ENCODE data around the gene RAB4A. TPM values are rescaled to one million over a fixed set of nuclear protein-coding genes. Genes with fewer than 3 reads are reported as not detected.
A peak's percentile ranks its signal among the peaks of the same experiment; 100 is the strongest.

RAB4A gene
- polyA plus RNA-seq, 6 donors from 2014 or later, result 16.5 to 26.6 (median 23.2) TPM

GRCh38 chr1:229251185-229251584 lies 19.7 kb upstream of the RAB4A start:
- Mint-ChIP-seq H3K36me3 (no peaks in the 10 kb centered on the region), H3K27me3 (peaks cover 0 to 4% (median 0%) of the 10 kb centered on the region in 3 donors), H3K27ac (peak overlapping the region in 1 of 6 donors; percentile 55), H3K9me3 (peaks cover 0 to 2% (median 0%) of the 10 kb centered on the region in 7 donors), H3K4me3 (no peak overlapping the region), H3K4me1 (peaks cover 6 to 12% (median 8%) of the 10 kb centered on the region in 3 donors)
- no peak for ATAC-seq (ENCODE audit: low read depth in 2 of 2)
- DNase-seq, result no peak

DNA sequence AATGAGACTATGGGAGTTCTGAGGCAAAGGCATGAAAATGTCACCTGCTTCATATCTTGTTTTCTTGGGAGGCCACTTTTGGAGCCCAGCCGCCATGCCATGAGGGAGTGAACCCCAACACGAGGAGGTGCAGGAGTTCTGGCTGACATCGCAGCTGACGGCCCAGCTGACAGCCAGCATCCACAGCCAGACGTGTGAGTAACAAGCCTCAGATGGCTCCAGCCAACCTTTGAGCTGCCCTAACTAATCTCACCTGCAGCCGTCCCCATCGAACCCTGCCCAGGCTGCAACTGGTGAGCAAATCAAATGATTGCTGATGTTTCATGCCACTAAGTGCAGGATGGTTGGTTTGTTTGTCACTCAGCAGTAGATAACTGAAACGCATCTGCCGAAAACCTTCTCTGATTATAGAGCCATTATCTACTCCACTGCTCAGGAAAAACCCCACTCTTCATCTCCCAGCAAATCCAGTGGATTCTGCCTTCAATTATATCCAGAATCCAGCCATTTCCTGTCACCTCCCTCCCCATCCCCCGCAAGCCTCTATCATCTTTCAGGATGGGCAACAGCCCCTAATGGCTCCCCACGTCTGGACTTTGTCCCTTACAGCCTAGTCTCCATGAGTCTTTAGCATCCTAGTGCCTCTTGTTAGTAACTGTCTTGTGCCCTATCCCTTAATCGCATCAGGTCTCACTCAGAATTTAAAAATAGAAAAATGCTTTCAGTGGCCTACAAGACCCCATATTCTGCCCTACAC lies 18.5 kb upstream of the RAB4A start:
- Mint-ChIP-seq H3K4me3 (no peak overlapping the region), H3K27me3 (peaks cover under 1 to 4% (median 4%) of the 10 kb centered on the region in 3 donors), H3K4me1 (peaks cover 6 to 12% (median 8%) of the 10 kb centered on the region in 3 donors)

GRCh38 chr1:229253151-229253974 lies 17.5 kb upstream of the RAB4A start:
- H3K9me3 Mint-ChIP-seq, result peaks cover 0 to 2% (median 0%) of the 10 kb centered on the region in 7 donors
- no peaks in the 10 kb centered on the region for H3K36me3 Mint-ChIP-seq
- H3K27ac Mint-ChIP-seq, result peak overlapping the region in 3 of 6 donors; percentile 4 to 19 (median 13)
- peak; percentile 56 to 58 for ATAC-seq (ENCODE audit: low read depth in 2 of 2)
- peaks cover 6 to 16% (median 8%) of the 10 kb centered on the region in 3 donors for H3K4me1 Mint-ChIP-seq
- no peak for DNase-seq
- peak overlapping the region in 5 of 8 donors; percentile 11 to 77 (median 33) for H3K4me3 Mint-ChIP-seq
- H3K27me3 Mint-ChIP-seq, result peaks cover 7 to 13% (median 8%) of the 10 kb centered on the region in 3 donors

More for the DNA sequence above, 18.5 kb upstream of the RAB4A start:
- H3K9me3 Mint-ChIP-seq, result peaks cover 0 to 2% (median 0%) of the 10 kb centered on the region in 7 donors
- H3K27ac Mint-ChIP-seq, result peak overlapping the region in 1 of 6 donors; percentile 19
- no peaks in the 10 kb centered on the region for H3K36me3 Mint-ChIP-seq
- DNase-seq (no peak), ATAC-seq (ENCODE audit: low read depth in 2 of 2) (no peak)

DNA sequence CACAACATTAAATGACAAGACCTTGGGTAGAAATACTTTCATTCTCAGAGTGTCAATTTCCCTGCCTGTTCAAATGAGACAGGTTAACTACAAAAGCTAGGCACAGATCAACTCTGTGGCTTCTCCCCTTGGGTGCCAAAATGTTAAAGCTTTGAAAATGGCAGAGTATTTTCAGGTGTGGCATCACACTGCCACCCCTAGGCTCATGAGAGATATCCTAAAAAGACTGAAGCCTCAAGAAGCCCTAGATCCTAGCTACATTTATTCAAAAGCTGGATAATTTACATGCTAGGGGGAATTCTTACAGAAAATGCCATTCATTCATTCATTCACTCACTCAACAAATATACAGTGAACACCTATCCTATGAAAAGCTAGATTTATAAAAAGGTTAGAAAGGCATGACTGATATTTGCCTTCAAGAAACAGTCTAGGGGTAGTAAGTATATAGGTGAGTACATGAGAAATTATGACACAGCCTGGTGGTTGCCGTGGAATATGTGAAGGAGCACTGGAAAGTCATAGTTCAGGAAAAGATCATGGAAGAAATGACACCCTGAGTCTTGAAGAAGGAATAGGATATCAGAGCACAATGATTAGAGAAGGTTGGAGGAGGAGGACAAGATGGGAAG lies 15.9 kb upstream of the RAB4A start:
- DNase-seq (no peak), ATAC-seq (ENCODE audit: low read depth in 2 of 2) (no peak)
- Mint-ChIP-seq H3K4me1 (peaks cover 6 to 21% (median 8%) of the 10 kb centered on the region in 3 donors), H3K36me3 (no peaks in the 10 kb centered on the region), H3K27me3 (peaks cover 7 to 13% (median 8%) of the 10 kb centered on the region in 3 donors), H3K27ac (no peak overlapping the region), H3K4me3 (no peak overlapping the region), H3K9me3 (no peaks in the 10 kb centered on the region)

DNA sequence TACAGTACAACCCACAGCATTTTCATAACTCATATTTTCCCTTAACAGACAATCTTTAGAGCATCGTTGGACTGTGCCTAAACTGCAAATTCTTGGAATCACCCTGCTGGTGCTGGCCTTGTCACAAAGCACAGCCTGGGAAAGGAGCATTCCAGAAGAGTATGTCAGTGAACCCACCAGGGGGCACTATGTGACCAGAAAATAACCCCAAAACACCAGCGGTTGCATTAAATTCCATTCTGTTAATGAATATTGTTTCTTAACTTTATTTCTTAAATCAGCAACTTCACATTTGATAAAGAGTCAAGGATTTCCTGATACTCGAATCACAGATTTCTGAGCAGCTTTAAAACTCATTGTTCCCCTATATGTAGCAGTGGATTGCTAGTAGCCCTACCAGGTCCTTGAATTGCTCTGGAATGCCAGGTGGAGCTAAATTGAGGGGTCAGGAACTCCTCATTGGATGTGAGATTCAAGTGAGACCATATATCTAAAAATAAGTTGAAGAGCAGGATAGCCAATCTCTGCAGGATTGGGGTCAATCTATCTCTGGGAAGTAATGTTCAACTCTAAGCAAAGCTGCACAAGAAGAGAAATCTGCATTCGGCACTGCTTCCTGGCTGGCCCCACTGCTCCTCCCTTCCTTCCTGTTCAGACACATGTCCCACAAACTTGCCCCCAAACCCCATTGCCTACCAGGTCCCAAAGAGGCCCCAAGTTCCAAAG lies 12.7 kb upstream of the RAB4A start:
- peaks cover 5 to 14% (median 5%) of the 10 kb centered on the region in 3 donors for H3K4me1 Mint-ChIP-seq
- H3K9me3 Mint-ChIP-seq, result no peaks in the 10 kb centered on the region
- no peaks in the 10 kb centered on the region for H3K36me3 Mint-ChIP-seq
- peaks cover 4 to 13% (median 7%) of the 10 kb centered on the region in 3 donors for H3K27me3 Mint-ChIP-seq
- ATAC-seq (ENCODE audit: low read depth in 2 of 2) (peak; percentile 47 to 69), DNase-seq (peak; percentile 65)
- H3K27ac Mint-ChIP-seq, result peak overlapping the region in 1 of 6 donors; percentile 89
- no peak overlapping the region for H3K4me3 Mint-ChIP-seq

- no peak overlapping the region for H3K4me3 Mint-ChIP-seq
- DNase-seq, result no peak
- ATAC-seq (ENCODE audit: low read depth in 2 of 2), result no peak
- peak overlapping the region in 2 of 6 donors; percentile 49 to 89 for H3K27ac Mint-ChIP-seq
- H3K4me1 Mint-ChIP-seq, result peaks cover 0 to 9% (median 0%) of the 10 kb centered on the region in 3 donors
- peaks cover 4 to 13% (median 7%) of the 10 kb centered on the region in 3 donors for H3K27me3 Mint-ChIP-seq
- H3K9me3 Mint-ChIP-seq, result no peaks in the 10 kb centered on the region
- no peaks in the 10 kb centered on the region for H3K36me3 Mint-ChIP-seq
Measured at GRCh38 chr1:229258757-229259060, 12.2 kb upstream of the RAB4A start.

GRCh38 chr1:229260297-229260696 lies 10.6 kb upstream of the RAB4A start:
- ATAC-seq (ENCODE audit: low read depth in 2 of 2), result no peak
- no peak for DNase-seq
- H3K27me3 Mint-ChIP-seq, result peaks cover 4 to 13% (median 7%) of the 10 kb centered on the region in 3 donors
- no peaks in the 10 kb centered on the region for H3K9me3 Mint-ChIP-seq
- peak overlapping the region in 1 of 6 donors; percentile 6 for H3K27ac Mint-ChIP-seq
- peak overlapping the region in 1 of 8 donors; percentile 35 for H3K4me3 Mint-ChIP-seq
- H3K4me1 Mint-ChIP-seq, result peaks cover 0 to 9% (median 0%) of the 10 kb centered on the region in 3 donors
- H3K36me3 Mint-ChIP-seq, result no peaks in the 10 kb centered on the region

- peaks cover 0 to 6% (median 4%) of the 10 kb centered on the region in 7 donors for H3K9me3 Mint-ChIP-seq
- DNase-seq (no peak), ATAC-seq (ENCODE audit: low read depth in 2 of 2) (no peak)
- no peak overlapping the region for H3K4me3 Mint-ChIP-seq
- H3K27ac Mint-ChIP-seq, result no peak overlapping the region
- H3K4me1 Mint-ChIP-seq, result peaks cover 0 to 9% (median 0%) of the 10 kb centered on the region in 3 donors
- no peaks in the 10 kb centered on the region for H3K36me3 Mint-ChIP-seq
- peaks cover 4 to 11% (median 7%) of the 10 kb centered on the region in 3 donors for H3K27me3 Mint-ChIP-seq
Measured at GRCh38 chr1:229262239-229262638, 8.7 kb upstream of the RAB4A start.

GRCh38 chr1:229263254-229263653 lies 7.7 kb upstream of the RAB4A start:
- H3K4me3 Mint-ChIP-seq, result no peak overlapping the region

DNA sequence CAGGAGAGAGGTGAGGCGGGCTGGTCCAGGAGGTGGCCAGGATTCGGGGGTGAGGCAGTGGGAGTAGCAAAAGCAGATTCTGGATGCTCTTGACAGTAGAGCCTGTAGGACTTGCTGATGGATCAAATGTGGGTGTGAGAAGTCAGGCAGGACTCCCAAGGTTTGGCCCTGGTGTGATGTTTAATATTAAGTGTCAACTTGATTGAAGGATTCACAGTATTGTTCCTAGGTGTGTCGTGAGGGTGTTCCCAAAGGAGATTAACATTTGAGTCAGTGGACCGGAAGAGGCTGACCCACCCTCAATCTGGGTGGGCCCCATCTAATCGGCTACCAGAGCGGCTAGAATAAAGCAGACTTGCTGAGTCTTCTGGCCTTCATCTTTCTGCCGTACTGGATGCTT lies 6.8 kb upstream of the RAB4A start:
- ATAC-seq (ENCODE audit: low read depth in 2 of 2) (no peak), DNase-seq (no peak)
- Mint-ChIP-seq H3K36me3 (no peaks in the 10 kb centered on the region), H3K9me3 (peaks cover 0 to 6% (median 4%) of the 10 kb centered on the region in 7 donors), H3K27me3 (no peaks in the 10 kb centered on the region), H3K4me3 (no peak overlapping the region), H3K27ac (peak overlapping the region in 1 of 6 donors; percentile 37), H3K4me1 (no peaks in the 10 kb centered on the region)

More at GRCh38 chr1:229263254-229263653, 7.7 kb upstream of the RAB4A start:
- DNase-seq (no peak), ATAC-seq (ENCODE audit: low read depth in 2 of 2) (no peak)
- H3K27ac Mint-ChIP-seq, result peak overlapping the region in 1 of 6 donors; percentile 53
- no peaks in the 10 kb centered on the region for H3K36me3 Mint-ChIP-seq
- peaks cover 0 to under 1% (median 0%) of the 10 kb centered on the region in 3 donors for H3K27me3 Mint-ChIP-seq
- peaks cover 0 to 5% (median 0%) of the 10 kb centered on the region in 3 donors for H3K4me1 Mint-ChIP-seq
- peaks cover 0 to 6% (median 4%) of the 10 kb centered on the region in 7 donors for H3K9me3 Mint-ChIP-seq

GRCh38 chr1:229264487-229264886 lies 6.4 kb upstream of the RAB4A start:
- no peak overlapping the region for H3K27ac Mint-ChIP-seq
- peaks cover 0 to 6% (median 4%) of the 10 kb centered on the region in 7 donors for H3K9me3 Mint-ChIP-seq
- no peaks in the 10 kb centered on the region for H3K36me3 Mint-ChIP-seq
- DNase-seq, result no peak
- no peak for ATAC-seq (ENCODE audit: low read depth in 2 of 2)
- no peak overlapping the region for H3K4me3 Mint-ChIP-seq
- H3K4me1 Mint-ChIP-seq, result no peaks in the 10 kb centered on the region
- H3K27me3 Mint-ChIP-seq, result no peaks in the 10 kb centered on the region

DNA sequence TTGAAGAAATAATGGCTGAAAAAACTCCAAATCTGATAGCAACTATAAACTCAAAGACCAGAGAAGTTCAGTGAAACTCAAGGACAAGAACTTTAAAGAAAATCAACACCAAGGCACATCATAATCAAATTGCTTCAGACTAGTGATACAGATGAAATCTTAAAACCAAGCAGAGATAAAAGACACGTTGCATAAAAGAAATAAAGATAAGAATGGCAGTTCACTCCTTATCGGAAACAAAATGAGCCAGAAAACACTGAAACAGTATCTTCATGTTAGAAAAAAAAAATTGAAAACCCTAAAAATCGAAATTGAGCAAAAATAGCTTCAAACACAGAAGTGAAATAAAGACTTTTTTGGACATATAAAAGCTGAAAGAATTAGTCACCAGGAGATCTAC lies 4.6 kb upstream of the RAB4A start:
- Mint-ChIP-seq H3K9me3 (peaks cover 0 to 6% (median 4%) of the 10 kb centered on the region in 7 donors), H3K4me3 (no peak overlapping the region), H3K27me3 (no peaks in the 10 kb centered on the region), H3K27ac (peak overlapping the region in 1 of 6 donors; percentile 68), H3K36me3 (no peaks in the 10 kb centered on the region), H3K4me1 (peaks cover 0 to 3% (median 0%) of the 10 kb centered on the region in 3 donors)
- DNase-seq (no peak), ATAC-seq (ENCODE audit: low read depth in 2 of 2) (no peak)

Measured in naive B cell (primary cell).